Posterior cingulate gyrus (tissue), 11 donors: ENCODE data around the gene ZMYND8.

ENCODE experiments used
- DNase-seq, 10 donors: peaks; one replicate each; pipeline versions ENCODE4 v3.0.0 to v3.0.0-alpha.2; 2020 to 2021; ENCODE audit warnings: mixed read lengths in 3 of 10
- intact Hi-C: fragments of 100-400 bp; cut with DNase I; formaldehyde crosslinking; loops from one replicate; pipeline ENCODE4 v1.15.1; 2023

The ZMYND8 gene

GRCh38 chr20:47167846-47168245 is 188.7 kb downstream of the ZMYND8 start:
- peak in 1 of 10 donors; percentile 36 for DNase-seq
- intact Hi-C loops, result no loop called here

- peak in 1 of 10 donors; percentile 57 for DNase-seq
- intact Hi-C loops, result no loop called here
These were observed 191.1 kb downstream of the ZMYND8 start for GRCh38 chr20:47165376-47165865.

GRCh38 chr20:47164140-47164539 is 192.4 kb downstream of the ZMYND8 start:
- DNase-seq, result peak in 1 of 10 donors; percentile 31
- intact Hi-C loops, result no loop called here

GRCh38 chr20:47161411-47161810 is 195.1 kb downstream of the ZMYND8 start:
- intact Hi-C loops, result no loop called here
- peak in 1 of 10 donors; percentile 45 for DNase-seq

GRCh38 chr20:47160992-47161391 is 195.5 kb downstream of the ZMYND8 start:
- intact Hi-C loops, result no loop called here

GRCh38 chr20:47160240-47160639 is 196.3 kb downstream of the ZMYND8 start:
- intact Hi-C loops, result no loop called here
- DNase-seq, result peak in 1 of 10 donors; percentile 21

More at GRCh38 chr20:47160992-47161391, 195.5 kb downstream of the ZMYND8 start:
- peak in 1 of 10 donors; percentile 49 for DNase-seq
